Measurements from ENCODE around the gene RNF31.
"Not testable (repeated sequence)": the region's sequence is repeated elsewhere in the genome, so short reads cannot be mapped to it uniquely, and the experiment has no call there.

The RNF31 gene

GRCh38 chr14:24188251-24189058 is 41.2 kb downstream of the RNF31 start, which contains the start of gene IPO4:
Gene IPO4, minus strand, starts transcription at chr14:24188816. Its CDS starts 29 bp downstream, at chr14:24188787.
- no peaks in the 10 kb centered on the region for H3K9me3 Mint-ChIP-seq
- peaks cover 45% of the 10 kb centered on the region for H3K4me1 Mint-ChIP-seq
- DNase-seq (ENCODE audit: low spot score in 2 of 2), result peak; percentile 79 to 95
- peaks cover 78% of the 10 kb centered on the region for H3K36me3 Mint-ChIP-seq
- ATAC-seq, result peak; percentile 97
- H3K27ac Mint-ChIP-seq, result peak within 1 kb of the TSS; percentile 80
- H3K4me3 Mint-ChIP-seq, result peak within 1 kb of the TSS; percentile 84

DNA sequence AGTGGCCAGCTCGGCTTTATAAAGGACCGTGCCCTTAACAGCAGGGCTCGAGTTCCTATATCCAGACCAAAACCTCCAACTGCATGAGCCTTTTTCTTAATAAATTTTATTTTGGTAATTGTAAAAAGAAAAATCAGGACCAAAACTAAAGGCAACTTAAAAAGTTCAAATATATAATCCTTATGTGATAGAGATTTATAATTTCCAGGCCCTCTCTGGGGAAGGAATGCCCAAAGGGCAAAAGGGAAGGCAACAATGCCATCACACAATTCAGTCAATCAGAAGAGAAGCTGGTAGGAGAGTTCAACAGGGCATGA is 41.7 kb downstream of the RNF31 start:
- Mint-ChIP-seq H3K27ac (peak overlapping the region; percentile 80), H3K4me3 (peak overlapping the region; percentile 84), H3K9me3 (no peaks in the 10 kb centered on the region), H3K36me3 (peaks cover 77% of the 10 kb centered on the region), H3K4me1 (peaks cover 49% of the 10 kb centered on the region)
- ATAC-seq, result no peak
- no peak for DNase-seq (ENCODE audit: low spot score in 2 of 2)

DNA sequence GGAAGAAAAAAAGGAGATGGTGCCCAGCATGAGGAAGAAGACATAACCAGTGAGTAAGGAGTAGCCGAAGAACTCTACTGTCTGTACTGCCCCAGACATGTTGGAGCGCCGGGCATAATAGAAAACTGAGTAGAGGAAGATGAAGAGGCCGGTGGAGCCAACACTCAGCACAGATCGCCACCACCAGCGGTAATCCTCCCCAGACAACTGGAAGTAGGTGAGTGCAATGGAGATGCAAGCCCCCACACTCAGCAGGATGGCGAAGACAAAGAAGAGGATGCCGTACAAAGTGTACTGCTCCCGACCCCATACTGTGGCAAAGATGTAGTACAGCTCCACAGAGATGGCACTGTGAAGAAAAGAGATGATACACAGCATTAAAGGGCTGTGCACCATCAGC is 42.2 kb downstream of the RNF31 start:
- no peak for DNase-seq (ENCODE audit: low spot score in 2 of 2)
- Mint-ChIP-seq H3K9me3 (no peaks in the 10 kb centered on the region), H3K27ac (peak overlapping the region; percentile 80), H3K36me3 (peaks cover 77% of the 10 kb centered on the region), H3K4me1 (peaks cover 53% of the 10 kb centered on the region), H3K4me3 (no peak overlapping the region)
- no peak for ATAC-seq

GRCh38 chr14:24190416-24190815 is 43.1 kb downstream of the RNF31 start:
- Mint-ChIP-seq H3K9me3 (no peaks in the 10 kb centered on the region), H3K27ac (peak overlapping the region; percentile 14), H3K4me1 (peaks cover 59% of the 10 kb centered on the region), H3K4me3 (no peak overlapping the region), H3K36me3 (peaks cover 76% of the 10 kb centered on the region)
- ATAC-seq, result no peak
- DNase-seq (ENCODE audit: low spot score in 2 of 2), result no peak

DNA sequence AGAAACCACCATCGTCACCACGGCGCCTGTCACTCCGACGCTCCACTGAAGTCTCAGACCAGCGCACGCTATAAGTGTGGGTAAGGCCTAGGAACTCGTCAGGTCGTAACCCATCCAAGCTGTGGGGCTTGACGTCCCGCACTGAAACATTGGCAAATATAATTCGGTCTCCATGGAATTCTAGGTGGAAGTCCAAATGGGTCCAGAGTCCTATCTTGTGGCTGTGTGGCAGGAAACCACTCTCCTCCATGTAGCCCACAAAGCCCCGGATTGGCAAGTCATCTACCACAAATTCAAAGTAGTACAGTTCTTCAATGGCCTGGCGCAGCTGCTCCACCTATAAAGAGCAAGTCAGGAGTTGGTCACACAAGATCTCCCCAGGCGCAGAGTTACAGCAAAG is 45.6 kb downstream of the RNF31 start:
- no peak for ATAC-seq
- peaks cover 80% of the 10 kb centered on the region for H3K36me3 Mint-ChIP-seq
- no peak overlapping the region for H3K4me3 Mint-ChIP-seq
- H3K4me1 Mint-ChIP-seq, result peaks cover 47% of the 10 kb centered on the region
- no peak for DNase-seq (ENCODE audit: low spot score in 2 of 2)
- peak overlapping the region; percentile 65 for H3K27ac Mint-ChIP-seq
- H3K9me3 Mint-ChIP-seq, result no peaks in the 10 kb centered on the region

GRCh38 chr14:24194186-24194872 is 47.0 kb downstream of the RNF31 start:
- peaks cover 49% of the 10 kb centered on the region for H3K4me1 Mint-ChIP-seq
- DNase-seq (ENCODE audit: low spot score in 2 of 2) (no peak), ATAC-seq (no peak)
- H3K36me3 Mint-ChIP-seq, result peaks cover 82% of the 10 kb centered on the region
- peak overlapping the region; percentile 99 for H3K27ac Mint-ChIP-seq
- H3K4me3 Mint-ChIP-seq, result peak overlapping the region; percentile 78
- peaks cover 4% of the 10 kb centered on the region for H3K9me3 Mint-ChIP-seq

GRCh38 chr14:24194873-24195185 is 47.5 kb downstream of the RNF31 start:
- H3K4me3 Mint-ChIP-seq, result peak overlapping the region; percentile 78
- ATAC-seq (no peak), DNase-seq (ENCODE audit: low spot score in 2 of 2) (no peak)
- peaks cover 87% of the 10 kb centered on the region for H3K36me3 Mint-ChIP-seq
- peak overlapping the region; percentile 99 for H3K27ac Mint-ChIP-seq
- H3K4me1 Mint-ChIP-seq, result peaks cover 51% of the 10 kb centered on the region
- H3K9me3 Mint-ChIP-seq, result peaks cover 4% of the 10 kb centered on the region

GRCh38 chr14:24195186-24196070 is 48.1 kb downstream of the RNF31 start, which contains the start of gene TM9SF1:
Gene TM9SF1, minus strand, starts transcription at chr14:24195441. Its CDS starts 422 bp downstream, at chr14:24195019.
- Mint-ChIP-seq H3K9me3 (peaks cover 4% of the 10 kb centered on the region), H3K36me3 (peaks cover 90% of the 10 kb centered on the region), H3K4me1 (peaks cover 51% of the 10 kb centered on the region), H3K4me3 (peak within 1 kb of the TSS; percentile 78), H3K27ac (peak within 1 kb of the TSS; percentile 99)
- DNase-seq (ENCODE audit: low spot score in 2 of 2), result peak; percentile 84 to 92
- peak; percentile 94 for ATAC-seq

DNA sequence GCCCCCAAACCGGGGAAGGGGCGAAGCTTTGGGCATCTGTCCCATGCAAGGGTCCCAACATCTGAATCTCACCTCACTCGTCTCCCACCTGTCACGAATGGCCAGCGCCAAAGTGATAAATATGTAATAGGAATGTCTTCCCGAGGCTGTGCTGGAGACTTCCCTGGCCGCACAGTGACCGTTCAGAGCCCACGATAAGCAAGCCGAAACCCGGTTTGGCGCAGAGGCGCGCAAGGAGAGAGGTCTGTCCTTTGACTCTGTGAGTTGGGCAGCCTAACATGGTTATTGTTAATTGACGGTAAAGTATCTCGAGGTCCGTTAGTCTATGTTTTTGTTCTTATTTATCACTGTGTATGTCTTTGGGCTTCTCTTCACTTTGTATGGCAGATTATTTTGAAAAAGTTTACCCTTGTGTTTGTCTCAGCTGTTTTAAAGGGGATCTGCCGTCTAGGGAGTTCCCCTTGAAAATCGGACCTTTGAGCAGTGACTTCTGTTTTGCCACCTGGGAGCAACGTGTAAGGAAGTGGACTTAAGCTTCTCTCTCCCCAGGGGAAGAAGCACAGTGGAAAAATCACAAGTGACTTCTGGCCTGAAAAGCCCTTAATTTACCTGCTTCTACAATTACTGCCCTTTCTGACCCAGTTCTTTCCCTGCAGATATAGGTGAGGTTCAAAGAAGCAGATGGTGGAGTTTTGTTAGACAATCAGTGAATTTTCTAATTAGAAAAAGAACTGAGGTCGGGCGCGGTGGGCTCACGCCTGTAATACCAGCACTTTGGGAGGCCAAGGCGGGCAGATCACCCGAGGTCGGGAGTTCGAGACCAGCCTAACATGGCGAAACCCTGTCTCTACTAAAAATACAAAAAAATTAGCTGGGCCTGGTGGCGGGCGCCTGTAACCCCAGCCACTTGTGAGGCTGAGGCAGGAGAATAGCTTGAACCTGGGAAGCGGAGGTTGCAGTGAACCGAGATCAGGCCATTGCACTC is 49.1 kb downstream of the RNF31 start:
- peaks cover 4% of the 10 kb centered on the region for H3K9me3 Mint-ChIP-seq
- peak overlapping the region; percentile 99 for H3K27ac Mint-ChIP-seq
- H3K36me3 Mint-ChIP-seq, result peaks cover 91% of the 10 kb centered on the region
- peak; percentile 11 for ATAC-seq
- DNase-seq (ENCODE audit: low spot score in 2 of 2), result no peak
- H3K4me1 Mint-ChIP-seq, result peaks cover 55% of the 10 kb centered on the region
- peak overlapping the region; percentile 78 for H3K4me3 Mint-ChIP-seq

DNA sequence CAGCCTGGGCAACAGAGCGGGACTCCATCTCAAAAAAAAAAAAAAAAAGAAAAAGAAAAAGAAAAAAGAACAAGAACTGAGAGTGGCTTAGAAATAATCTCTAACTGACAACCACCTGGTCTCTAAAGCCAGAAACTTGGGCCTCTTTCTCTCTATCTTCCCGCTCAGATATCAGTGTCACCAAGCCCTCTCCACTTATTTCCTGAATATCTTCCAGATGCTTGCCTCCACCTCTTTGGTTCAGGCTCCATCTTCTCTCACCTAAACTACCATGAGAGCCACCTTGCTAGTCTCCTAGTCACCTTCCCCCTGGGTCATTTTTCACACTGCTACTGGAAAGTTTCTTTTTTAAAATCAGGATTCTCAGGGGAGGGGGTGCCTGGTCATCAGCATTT is 49.8 kb downstream of the RNF31 start:
- H3K36me3 Mint-ChIP-seq, result peaks cover 91% of the 10 kb centered on the region

DNA sequence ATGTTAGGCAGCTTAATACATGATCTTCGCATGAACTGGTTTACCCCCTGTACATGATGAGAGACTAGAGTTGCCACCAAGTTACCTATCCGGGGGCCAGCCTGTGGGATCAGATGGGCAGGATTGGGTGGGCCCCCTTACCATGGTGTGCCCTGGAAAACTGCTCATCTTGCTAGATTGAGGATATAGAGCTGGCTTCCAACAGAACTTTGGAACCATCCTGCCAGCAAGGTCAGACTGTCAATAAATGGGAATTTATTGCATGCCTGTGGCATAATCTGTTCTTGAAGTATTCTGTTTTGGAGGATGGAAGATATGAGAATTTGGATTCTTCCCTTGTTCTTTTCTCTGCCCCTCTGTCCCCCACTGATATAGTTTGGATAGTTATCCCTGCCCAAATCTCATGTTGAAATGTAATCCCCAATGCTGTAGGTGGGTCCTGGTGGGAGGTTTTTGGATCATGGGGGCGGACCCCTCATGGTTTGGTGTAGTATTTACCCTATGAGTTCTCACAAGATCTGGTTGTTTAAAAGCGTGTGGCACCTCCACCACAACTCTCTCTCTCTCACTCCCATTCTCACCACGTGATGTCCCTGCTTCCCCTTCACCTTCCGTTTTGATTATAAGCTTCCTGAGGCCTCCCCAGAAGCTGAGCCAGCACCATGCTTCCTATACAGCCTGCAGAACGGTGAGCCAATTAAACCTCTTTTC is 51.7 kb downstream of the RNF31 start:
- ATAC-seq, result no peak
- Mint-ChIP-seq H3K4me1 (peaks cover 47% of the 10 kb centered on the region), H3K36me3 (peaks cover 94% of the 10 kb centered on the region), H3K27ac (peak overlapping the region; percentile 58), H3K9me3 (peaks cover 9% of the 10 kb centered on the region), H3K4me3 (no peak overlapping the region)
- no peak for DNase-seq (ENCODE audit: low spot score in 2 of 2)

More for the DNA sequence above, 49.8 kb downstream of the RNF31 start:
- Mint-ChIP-seq H3K9me3 (peaks cover 4% of the 10 kb centered on the region), H3K27ac (peak overlapping the region; percentile 99), H3K4me1 (peaks cover 51% of the 10 kb centered on the region), H3K4me3 (peak overlapping the region; percentile 78)
- ATAC-seq, result no peak
- DNase-seq (ENCODE audit: low spot score in 2 of 2), result no peak

GRCh38 chr14:24202538-24202937 is 55.2 kb downstream of the RNF31 start:
- H3K4me3 Mint-ChIP-seq; ATAC-seq; H3K9me3 Mint-ChIP-seq; DNase-seq (ENCODE audit: low spot score in 2 of 2); H3K27ac Mint-ChIP-seq: not testable (repeated sequence)
- Mint-ChIP-seq H3K36me3 (peaks cover 100% of the 10 kb centered on the region), H3K4me1 (peaks cover 50% of the 10 kb centered on the region)

GRCh38 chr14:24203249-24203886 is 56.1 kb downstream of the RNF31 start:
- H3K27ac Mint-ChIP-seq, result not testable (repeated sequence)

More at GRCh38 chr14:24203249-24203886, 56.1 kb downstream of the RNF31 start:
- Mint-ChIP-seq H3K36me3 (peaks cover 100% of the 10 kb centered on the region), H3K4me1 (peaks cover 54% of the 10 kb centered on the region)
- ATAC-seq; H3K4me3 Mint-ChIP-seq; H3K9me3 Mint-ChIP-seq; DNase-seq (ENCODE audit: low spot score in 2 of 2): not testable (repeated sequence)
